ENCODE measurements around the gene ZNF579. TPM values are rescaled to one million over a fixed set of nuclear protein-coding genes. Genes with fewer than 3 reads are reported as not detected.

The ZNF579 gene
- total and polyA plus RNA-seq, 10 of the 15 experiments (the other 5 are each of a cell fraction or from before 2014, with no cell fraction given) = 0.11 to 11.7 (median 1.5) TPM

DNA sequence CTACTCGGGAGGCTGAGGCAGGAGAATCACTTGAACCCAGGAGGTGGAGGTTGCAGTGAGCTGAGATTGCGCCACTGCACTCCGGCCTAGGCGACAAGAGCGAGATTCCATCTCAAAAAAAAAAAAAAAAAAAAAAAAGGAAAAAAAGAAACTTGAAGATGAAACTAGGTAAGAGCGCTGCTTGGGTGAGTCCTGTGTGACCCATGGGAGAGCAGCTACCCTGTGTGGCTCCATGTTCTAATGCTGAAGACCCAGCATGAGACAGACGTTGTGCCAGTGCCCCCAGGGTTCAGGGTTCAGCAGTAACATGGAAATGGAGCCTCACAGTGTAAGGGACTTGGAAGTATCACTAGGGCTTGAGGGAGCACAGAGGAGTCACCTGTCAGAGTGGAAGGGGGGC, 37.8 kb upstream of the ZNF579 start (continued):
- TF ChIP-seq, protein P1, sequence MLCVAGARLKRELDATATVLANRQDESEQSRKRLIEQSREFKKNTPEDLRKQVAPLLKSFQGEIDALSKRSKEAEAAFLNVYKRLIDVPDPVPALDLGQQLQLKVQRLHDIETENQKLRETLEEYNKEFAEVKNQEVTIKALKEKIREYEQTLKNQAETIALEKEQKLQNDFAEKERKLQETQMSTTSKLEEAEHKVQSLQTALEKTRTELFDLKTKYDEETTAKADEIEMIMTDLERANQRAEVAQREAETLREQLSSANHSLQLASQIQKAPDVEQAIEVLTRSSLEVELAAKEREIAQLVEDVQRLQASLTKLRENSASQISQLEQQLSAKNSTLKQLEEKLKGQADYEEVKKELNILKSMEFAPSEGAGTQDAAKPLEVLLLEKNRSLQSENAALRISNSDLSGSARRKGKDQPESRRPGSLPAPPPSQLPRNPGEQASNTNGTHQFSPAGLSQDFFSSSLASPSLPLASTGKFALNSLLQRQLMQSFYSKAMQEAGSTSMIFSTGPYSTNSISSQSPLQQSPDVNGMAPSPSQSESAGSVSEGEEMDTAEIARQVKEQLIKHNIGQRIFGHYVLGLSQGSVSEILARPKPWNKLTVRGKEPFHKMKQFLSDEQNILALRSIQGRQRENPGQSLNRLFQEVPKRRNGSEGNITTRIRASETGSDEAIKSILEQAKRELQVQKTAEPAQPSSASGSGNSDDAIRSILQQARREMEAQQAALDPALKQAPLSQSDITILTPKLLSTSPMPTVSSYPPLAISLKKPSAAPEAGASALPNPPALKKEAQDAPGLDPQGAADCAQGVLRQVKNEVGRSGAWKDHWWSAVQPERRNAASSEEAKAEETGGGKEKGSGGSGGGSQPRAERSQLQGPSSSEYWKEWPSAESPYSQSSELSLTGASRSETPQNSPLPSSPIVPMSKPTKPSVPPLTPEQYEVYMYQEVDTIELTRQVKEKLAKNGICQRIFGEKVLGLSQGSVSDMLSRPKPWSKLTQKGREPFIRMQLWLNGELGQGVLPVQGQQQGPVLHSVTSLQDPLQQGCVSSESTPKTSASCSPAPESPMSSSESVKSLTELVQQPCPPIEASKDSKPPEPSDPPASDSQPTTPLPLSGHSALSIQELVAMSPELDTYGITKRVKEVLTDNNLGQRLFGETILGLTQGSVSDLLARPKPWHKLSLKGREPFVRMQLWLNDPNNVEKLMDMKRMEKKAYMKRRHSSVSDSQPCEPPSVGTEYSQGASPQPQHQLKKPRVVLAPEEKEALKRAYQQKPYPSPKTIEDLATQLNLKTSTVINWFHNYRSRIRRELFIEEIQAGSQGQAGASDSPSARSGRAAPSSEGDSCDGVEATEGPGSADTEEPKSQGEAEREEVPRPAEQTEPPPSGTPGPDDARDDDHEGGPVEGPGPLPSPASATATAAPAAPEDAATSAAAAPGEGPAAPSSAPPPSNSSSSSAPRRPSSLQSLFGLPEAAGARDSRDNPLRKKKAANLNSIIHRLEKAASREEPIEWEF (IDR thresholded peaks at IDR 0.05; ENCODE audit: insufficient replicate concordance, low read depth, low read length) = no peak

DNA sequence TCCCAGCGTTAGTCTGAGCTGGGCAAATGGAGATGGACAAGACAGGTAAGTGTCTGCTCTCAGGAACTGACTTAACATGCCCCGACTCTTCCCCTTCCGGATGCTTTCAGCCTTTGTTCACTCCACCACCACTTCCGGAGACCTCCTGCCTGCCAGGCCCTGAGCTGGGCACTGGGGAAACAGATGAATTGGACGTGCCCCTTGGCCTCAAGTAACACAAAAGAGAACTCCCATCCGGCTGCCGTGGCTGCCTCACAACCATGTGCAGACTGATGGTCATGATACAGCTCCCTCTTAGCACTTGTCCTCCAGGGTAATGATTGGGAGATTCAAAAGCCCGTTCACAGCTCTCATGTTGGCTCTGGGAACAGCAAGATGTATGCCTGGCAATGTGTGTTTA, 36.8 kb upstream of the ZNF579 start:
- Histone ChIP-seq H3K9me3 (replicated peaks; ENCODE audit: control insufficient read depth, insufficient read depth, low read length) (no peaks in the 10 kb centered on the region; the same call in 1 of the 3 replicates), H3K27ac (ENCODE audit: control insufficient read depth, insufficient read depth) (no peak overlapping the region), H3K27me3 (replicated peaks in 1 of 2; ENCODE audit: control insufficient read depth in 2 of 2, insufficient read depth in 2 of 2, low read length in 1 of 2) (no peaks in the 10 kb centered on the region), H3K4me3 (no peak overlapping the region), H3K4me2 (ENCODE audit: control insufficient read depth, insufficient read depth) (no peak overlapping the region), H3K79me2 (ENCODE audit: control insufficient read depth, insufficient read depth, low read length) (peaks cover 1% of the 10 kb centered on the region; the same call in 1 of the 2 replicates), H2AFZ (ENCODE audit: control insufficient read depth, low read depth, low read length) (no peak overlapping the region), H3K9ac (ENCODE audit: control insufficient read depth, insufficient read depth, low read length) (no peak overlapping the region), H4K20me1 (ENCODE audit: control insufficient read depth, insufficient read depth) (no peaks in the 10 kb centered on the region; the same call in 1 of the 2 replicates), H3K4me1 (ENCODE audit: control insufficient read depth, insufficient read depth, low read length) (no peaks in the 10 kb centered on the region; the same call in 1 of the 2 replicates), H3K36me3 (ENCODE audit: control insufficient read depth in 2 of 2, insufficient read depth in 2 of 2, low read length in 1 of 2) (peaks cover 3 to 12% of the 10 kb centered on the region in 2 experiments; a peak in 3 of 4 replicates)
- ChIA-PET SMC1A (ENCODE audit: uncharacterized antibody, unreplicated experiment) (no interaction called here), CTCF (interaction anchor here (1.1 to 2.8 kb wide), 4 partner anchors 11 to 100 kb away, joined by 3 to 12 read pairs (median 4); partner anchors contain the start of gene ZNF865), POLR2A (interaction anchor here (1.5 kb wide), 1 partner anchor 18 kb away, joined by 4 read pairs; the partner anchor contains the start of gene FIZ1), RAD21 (ENCODE audit: unreplicated experiment) (no interaction called here)
- BruUV-seq (replicated peaks) = no TSS peak
- 96% methylated on average over 8 of the region's 8 CpGs for WGBS (ENCODE audit: insufficient coverage, insufficient replicate concordance, low lambda C conversion rate, missing lambda C conversion rate)
- ATAC-seq (no peak), FAIRE-seq (no peak), DNase-seq (ENCODE audit: low read depth, low spot score) (no peak)
- in situ Hi-C loops (cut with MboI) (no loop called here), intact Hi-C loops (cut with micrococcal nuclease; ENCODE audit: unreplicated experiment) (no loop called here)
- TF ChIP-seq SIX5 (IDR thresholded peaks at IDR 0.05; ENCODE audit: low read depth, low read length, severe bottlenecking) (no peak), EP300 (IDR thresholded peaks at IDR 0.05; ENCODE audit: borderline replicate concordance in 1 of 2, control insufficient read depth in 1 of 2, low read depth in 2 of 2, low read length in 2 of 2) (no peak), RAD51 (IDR thresholded peaks at IDR 0.05) (no peak), KLF5 (IDR thresholded peaks at IDR 0.05; ENCODE audit: partially characterized antibody) (no peak), DPF2 (IDR thresholded peaks at IDR 0.05) (no peak), LARP7 (IDR thresholded peaks at IDR 0.05) (no peak)
- TF ChIP-seq, protein P2, sequence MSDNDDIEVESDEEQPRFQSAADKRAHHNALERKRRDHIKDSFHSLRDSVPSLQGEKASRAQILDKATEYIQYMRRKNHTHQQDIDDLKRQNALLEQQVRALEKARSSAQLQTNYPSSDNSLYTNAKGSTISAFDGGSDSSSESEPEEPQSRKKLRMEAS (IDR thresholded peaks at IDR 0.05; ENCODE audit: low read depth, low read length) = no peak
- TF ChIP-seq, protein P3, sequence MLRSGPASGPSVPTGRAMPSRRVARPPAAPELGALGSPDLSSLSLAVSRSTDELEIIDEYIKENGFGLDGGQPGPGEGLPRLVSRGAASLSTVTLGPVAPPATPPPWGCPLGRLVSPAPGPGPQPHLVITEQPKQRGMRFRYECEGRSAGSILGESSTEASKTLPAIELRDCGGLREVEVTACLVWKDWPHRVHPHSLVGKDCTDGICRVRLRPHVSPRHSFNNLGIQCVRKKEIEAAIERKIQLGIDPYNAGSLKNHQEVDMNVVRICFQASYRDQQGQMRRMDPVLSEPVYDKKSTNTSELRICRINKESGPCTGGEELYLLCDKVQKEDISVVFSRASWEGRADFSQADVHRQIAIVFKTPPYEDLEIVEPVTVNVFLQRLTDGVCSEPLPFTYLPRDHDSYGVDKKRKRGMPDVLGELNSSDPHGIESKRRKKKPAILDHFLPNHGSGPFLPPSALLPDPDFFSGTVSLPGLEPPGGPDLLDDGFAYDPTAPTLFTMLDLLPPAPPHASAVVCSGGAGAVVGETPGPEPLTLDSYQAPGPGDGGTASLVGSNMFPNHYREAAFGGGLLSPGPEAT (IDR thresholded peaks at IDR 0.05; ENCODE audit: low read depth) = no peak
